ENCODE results near the gene CIT.

GRCh38 chr12:119808441-119808840, 68.7 kb downstream of the CIT start:
- TF ChIP-seq CTCF (IDR thresholded peaks at IDR 0.05) (no peak), EP300 (IDR thresholded peaks at IDR 0.05) (no peak), POLR2A (IDR thresholded peaks at IDR 0.05) (no peak)

All from suprapubic skin (tissue), 3 donors.